Panc1 (cell line): ENCODE results near the gene HLA-E. TPM values are rescaled to one million over a fixed set of nuclear protein-coding genes. Genes with fewer than 3 reads are reported as not detected.

Experiments
- ATAC-seq: fragments of 200-7000 bp; cut with Tn5 transposase; 2 replicates; pipeline ENCODE4 v1.9.1; 2020; ENCODE audit warnings: mild to moderate bottlenecking, moderate library complexity
- BruUV-seq: library from RNA; stranded (reverse); fragments of 400-500 nt; replicated peaks from 2 replicates; lab custom pipeline; 2021; lab: Mats Ljungman, UMichigan
- CTCF ChIA-PET: fragments of 300-600 bp; sonication (Branson Sonifier 250); formaldehyde crosslinking; loops from one replicate; lab custom pipeline; 2022; ENCODE audit warnings: antibody characterized with exemption; lab: Charles Lee
- POLR2A ChIA-PET: fragments of 300-600 bp; sonication (Branson Sonifier 250); formaldehyde crosslinking; loops from one replicate; lab custom pipeline; 2022; ENCODE audit warnings: antibody characterized with exemption; lab: Charles Lee
- DNase-seq: peaks from one replicate; pipeline ENCODE4 v3.0.0-alpha.2; 2010; ENCODE audit warnings: low read depth, low spot score
- H3K27ac ChIP-seq: 2 replicates; pipeline ENCODE4 v1.5.1; 2011; ENCODE audit warnings: mild to moderate bottlenecking, low read length, inconsistent platforms
- H3K27me3 ChIP-seq: fragments of 200-500 bp; sonication (Bioruptor generic); 2 replicates; pipeline ENCODE4 v1.6.0; 2014; ENCODE audit warnings: low read length, inconsistent platforms; ENCODE audit not compliant: control insufficient read depth, insufficient read depth
- H3K36me3 ChIP-seq: fragments of 200-500 bp; sonication (Bioruptor generic); 2 replicates; pipeline ENCODE4 v1.5.1; 2014; ENCODE audit warnings: inconsistent platforms, mild to moderate bottlenecking, low read length, moderate library complexity; ENCODE audit not compliant: control insufficient read depth, insufficient read depth
- H3K4me1 ChIP-seq: 2 replicates; pipeline ENCODE4 v1.5.1; 2011; ENCODE audit warnings: inconsistent platforms, mild to moderate bottlenecking, low read length, moderate library complexity; ENCODE audit not compliant: control insufficient read depth, insufficient read depth
- H3K4me3 ChIP-seq, 2 experiments: 2 replicates each; pipeline ENCODE4 v1.5.1; 2011 to 2012; ENCODE audit warnings: low read depth in 2 of 2, low read length in 2 of 2, mild to moderate bottlenecking in 2 of 2, inconsistent platforms in 1 of 2, moderate library complexity in 1 of 2
- H3K9me3 ChIP-seq: fragments of 200-500 bp; sonication (Bioruptor generic); 2 replicates; pipeline ENCODE4 v1.5.1; 2014; ENCODE audit warnings: low read depth, mild to moderate bottlenecking, inconsistent platforms, low read length, moderate library complexity; ENCODE audit not compliant: control insufficient read depth, insufficient read depth
- POLR2AphosphoS5 ChIP-seq: IDR thresholded peaks from 2 replicates; pipeline ENCODE4 v1.6.1; 2012; ENCODE audit warnings: mild to moderate bottlenecking, low read depth, low read length, moderate library complexity
- SIN3A ChIP-seq: IDR thresholded peaks from 2 replicates; pipeline ENCODE4 v1.6.1; 2012; ENCODE audit warnings: low read depth, mild to moderate bottlenecking, low read length, moderate library complexity, borderline replicate concordance; ENCODE audit not compliant: insufficient read depth
- TCF7L2 ChIP-seq: IDR thresholded peaks from 2 replicates; pipeline ENCODE4 v1.6.1; 2011; ENCODE audit warnings: mild to moderate bottlenecking, low read depth, low read length, inconsistent platforms
- in situ Hi-C: cut with HindIII; loops from 2 replicates; pipeline ENCODE4 v1.10.0; 2016; ENCODE audit warnings: low sequenced_read_pairs, low pct_unique_long_range_greater_than_20kb
- intact Hi-C: fragments of 100-400 bp; cut with micrococcal nuclease; formaldehyde crosslinking; loops from one replicate; pipeline ENCODE4 v1.10.0; 2022; ENCODE audit not compliant: unreplicated experiment
- total RNA-seq: library from RNA; stranded (reverse); gene quantifications from one replicate; pipeline ENCODE4 v1.2.1, GENCODE V29; 2021; ENCODE audit not compliant: unreplicated experiment
- TF ChIP-seq, protein P1 (sequence below): fragments of 450-650 bp; IDR thresholded peaks from 2 replicates; pipeline ENCODE4 v1.5.1; 2017; ENCODE audit warnings: mild to moderate bottlenecking
- TF ChIP-seq, protein P2 (sequence below), 2 experiments: IDR thresholded peaks; 2 replicates each; pipeline ENCODE4 v1.6.1; 2011 to 2012; ENCODE audit warnings: low read depth in 2 of 2, control low read depth in 1 of 2, low read length in 1 of 2, mild to moderate bottlenecking in 1 of 2, moderate library complexity in 1 of 2; ENCODE audit not compliant: insufficient read depth in 1 of 2

HLA-E gene
- total RNA-seq, 1 experiment from 2014 or later: 132 TPM

DNA sequence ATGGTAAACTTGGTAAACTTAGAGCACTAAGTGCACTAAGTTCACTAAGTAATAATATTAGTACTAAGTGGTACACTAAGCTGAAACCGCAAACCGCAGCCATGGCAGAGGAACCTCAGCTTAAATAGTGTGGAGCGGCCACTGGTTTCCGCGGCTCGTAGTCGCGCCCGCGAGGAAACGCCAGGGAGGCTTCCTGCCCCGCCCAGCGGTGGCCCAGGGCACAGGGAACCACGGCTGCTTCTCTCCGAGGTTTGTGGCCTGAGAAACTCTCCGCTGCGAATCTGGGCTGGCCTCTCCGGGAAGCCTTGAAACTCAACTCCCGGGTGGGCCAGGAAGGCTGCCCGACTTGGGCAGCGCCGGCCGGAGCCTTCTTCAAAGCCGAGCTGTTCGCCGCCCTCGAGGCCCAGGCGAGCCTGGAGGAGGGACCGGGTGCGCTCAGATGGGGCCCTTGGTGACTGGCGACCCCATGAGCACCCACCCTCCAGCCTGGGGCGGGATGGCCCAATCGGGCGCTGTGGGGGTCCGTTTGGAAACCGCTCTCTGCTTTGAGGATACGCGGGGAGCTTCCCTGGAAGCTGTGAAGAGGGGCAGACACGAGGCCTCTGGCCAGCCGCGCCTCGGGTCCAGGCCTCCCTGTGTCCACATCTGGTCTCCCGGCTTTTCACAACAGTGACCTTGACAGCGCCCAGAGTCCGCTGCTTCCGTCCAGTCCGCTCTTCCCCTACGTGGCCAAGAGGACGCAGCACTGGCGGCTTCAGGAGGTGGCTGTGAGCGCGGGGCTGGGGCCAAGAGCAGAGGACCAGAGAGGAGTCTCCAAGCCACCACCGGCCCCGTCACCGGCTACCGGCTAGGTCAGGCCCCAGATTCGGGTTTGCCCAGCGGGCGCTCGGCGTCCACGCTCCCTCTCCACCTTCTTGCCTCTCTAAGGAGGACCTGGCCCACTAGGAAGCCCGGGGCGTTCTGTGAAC, 25.4 kb upstream of the HLA-E start:
- H3K27me3 ChIP-seq: peaks cover 49% of the 10 kb centered on the region
- in situ Hi-C loops (no loop called here), intact Hi-C loops (no loop called here)
- no TSS peak for BruUV-seq
- POLR2A ChIA-PET: no interaction called here
- TF ChIP-seq, protein P1, sequence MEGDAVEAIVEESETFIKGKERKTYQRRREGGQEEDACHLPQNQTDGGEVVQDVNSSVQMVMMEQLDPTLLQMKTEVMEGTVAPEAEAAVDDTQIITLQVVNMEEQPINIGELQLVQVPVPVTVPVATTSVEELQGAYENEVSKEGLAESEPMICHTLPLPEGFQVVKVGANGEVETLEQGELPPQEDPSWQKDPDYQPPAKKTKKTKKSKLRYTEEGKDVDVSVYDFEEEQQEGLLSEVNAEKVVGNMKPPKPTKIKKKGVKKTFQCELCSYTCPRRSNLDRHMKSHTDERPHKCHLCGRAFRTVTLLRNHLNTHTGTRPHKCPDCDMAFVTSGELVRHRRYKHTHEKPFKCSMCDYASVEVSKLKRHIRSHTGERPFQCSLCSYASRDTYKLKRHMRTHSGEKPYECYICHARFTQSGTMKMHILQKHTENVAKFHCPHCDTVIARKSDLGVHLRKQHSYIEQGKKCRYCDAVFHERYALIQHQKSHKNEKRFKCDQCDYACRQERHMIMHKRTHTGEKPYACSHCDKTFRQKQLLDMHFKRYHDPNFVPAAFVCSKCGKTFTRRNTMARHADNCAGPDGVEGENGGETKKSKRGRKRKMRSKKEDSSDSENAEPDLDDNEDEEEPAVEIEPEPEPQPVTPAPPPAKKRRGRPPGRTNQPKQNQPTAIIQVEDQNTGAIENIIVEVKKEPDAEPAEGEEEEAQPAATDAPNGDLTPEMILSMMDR: no peak
- no peak for TF ChIP-seq POLR2AphosphoS5
- TF ChIP-seq, protein P2, sequence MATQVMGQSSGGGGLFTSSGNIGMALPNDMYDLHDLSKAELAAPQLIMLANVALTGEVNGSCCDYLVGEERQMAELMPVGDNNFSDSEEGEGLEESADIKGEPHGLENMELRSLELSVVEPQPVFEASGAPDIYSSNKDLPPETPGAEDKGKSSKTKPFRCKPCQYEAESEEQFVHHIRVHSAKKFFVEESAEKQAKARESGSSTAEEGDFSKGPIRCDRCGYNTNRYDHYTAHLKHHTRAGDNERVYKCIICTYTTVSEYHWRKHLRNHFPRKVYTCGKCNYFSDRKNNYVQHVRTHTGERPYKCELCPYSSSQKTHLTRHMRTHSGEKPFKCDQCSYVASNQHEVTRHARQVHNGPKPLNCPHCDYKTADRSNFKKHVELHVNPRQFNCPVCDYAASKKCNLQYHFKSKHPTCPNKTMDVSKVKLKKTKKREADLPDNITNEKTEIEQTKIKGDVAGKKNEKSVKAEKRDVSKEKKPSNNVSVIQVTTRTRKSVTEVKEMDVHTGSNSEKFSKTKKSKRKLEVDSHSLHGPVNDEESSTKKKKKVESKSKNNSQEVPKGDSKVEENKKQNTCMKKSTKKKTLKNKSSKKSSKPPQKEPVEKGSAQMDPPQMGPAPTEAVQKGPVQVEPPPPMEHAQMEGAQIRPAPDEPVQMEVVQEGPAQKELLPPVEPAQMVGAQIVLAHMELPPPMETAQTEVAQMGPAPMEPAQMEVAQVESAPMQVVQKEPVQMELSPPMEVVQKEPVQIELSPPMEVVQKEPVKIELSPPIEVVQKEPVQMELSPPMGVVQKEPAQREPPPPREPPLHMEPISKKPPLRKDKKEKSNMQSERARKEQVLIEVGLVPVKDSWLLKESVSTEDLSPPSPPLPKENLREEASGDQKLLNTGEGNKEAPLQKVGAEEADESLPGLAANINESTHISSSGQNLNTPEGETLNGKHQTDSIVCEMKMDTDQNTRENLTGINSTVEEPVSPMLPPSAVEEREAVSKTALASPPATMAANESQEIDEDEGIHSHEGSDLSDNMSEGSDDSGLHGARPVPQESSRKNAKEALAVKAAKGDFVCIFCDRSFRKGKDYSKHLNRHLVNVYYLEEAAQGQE (IDR thresholded peaks at IDR 0.05; ENCODE audit: insufficient read depth in 1 of 2, low read depth in 2 of 2, low read length in 1 of 2): no peak
- no peak for TF ChIP-seq SIN3A
- TF ChIP-seq TCF7L2: no peak
- no peak overlapping the region for H3K4me3 ChIP-seq
- no peaks in the 10 kb centered on the region for H3K9me3 ChIP-seq
- ATAC-seq (no peak), DNase-seq (no peak)
- no peak overlapping the region for H3K27ac ChIP-seq
- H3K4me1 ChIP-seq: no peaks in the 10 kb centered on the region
- CTCF ChIA-PET: no interaction called here
- H3K36me3 ChIP-seq: no peaks in the 10 kb centered on the region

DNA sequence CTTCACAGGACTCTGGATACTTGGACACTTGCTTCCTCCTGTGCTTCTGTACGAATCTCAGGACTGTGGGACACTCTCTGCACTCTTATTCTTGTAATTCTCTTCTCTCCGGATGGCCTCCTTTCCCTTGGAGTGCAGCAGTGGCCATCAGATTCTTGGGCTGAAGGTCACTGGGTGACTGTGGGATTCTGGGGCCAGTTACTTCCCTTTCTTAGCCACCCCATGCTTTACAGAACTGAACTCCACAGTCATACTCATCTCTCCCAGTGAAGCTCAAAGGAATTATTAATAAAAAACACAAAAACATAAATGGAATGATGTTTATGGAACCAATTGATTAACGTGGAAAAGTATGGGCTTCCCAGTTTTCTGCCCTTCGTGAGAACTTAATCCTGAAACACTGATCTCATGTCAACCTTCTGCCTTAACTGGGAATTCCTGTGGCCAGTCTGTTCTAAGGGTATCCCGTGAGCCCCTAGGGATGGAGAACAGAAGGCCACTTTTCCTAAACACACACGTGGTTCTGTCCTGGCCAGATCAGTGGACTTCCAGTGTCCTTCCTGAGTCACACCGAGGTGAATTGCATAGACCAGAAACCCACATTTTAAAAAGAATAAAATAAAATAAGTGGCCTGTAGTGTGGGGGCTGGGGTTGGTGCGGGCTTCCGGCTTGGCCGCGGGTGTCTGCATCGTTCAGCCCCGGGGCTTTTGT, 23.6 kb upstream of the HLA-E start:
- TF ChIP-seq SIN3A (no peak), TCF7L2 (no peak), POLR2AphosphoS5 (no peak)
- TF ChIP-seq, protein P2 (IDR thresholded peaks at IDR 0.05; ENCODE audit: insufficient read depth in 1 of 2, low read depth in 2 of 2, low read length in 1 of 2): no peak
- TF ChIP-seq, protein P1: no peak
- Histone ChIP-seq H3K9me3 (no peaks in the 10 kb centered on the region), H3K27ac (no peak overlapping the region), H3K4me3 (peak overlapping the region; percentile 25 to 69), H3K36me3 (no peaks in the 10 kb centered on the region; the same call in 1 of the 2 replicates), H3K27me3 (peaks cover 52% of the 10 kb centered on the region), H3K4me1 (no peaks in the 10 kb centered on the region)
- DNase-seq: no peak
- ATAC-seq: peak; percentile 11; the same call in 1 of the 2 replicates
- ChIA-PET CTCF (interaction anchor here (1.7 kb wide), 1 partner anchor 12 kb away, joined by 7 read pairs; no protein-coding TSS in a partner anchor), POLR2A (no interaction called here)
- BruUV-seq: no TSS peak
- in situ Hi-C loops: no loop called here
- intact Hi-C loops: no loop called here
